Measurements from ENCODE around the gene CDK5RAP2. TPM values are rescaled to one million over a fixed set of nuclear protein-coding genes. Genes with fewer than 3 reads are reported as not detected.

The CDK5RAP2 gene
- total RNA-seq, 2 donors from 2014 or later, result 81.5 to 81.9 TPM

GRCh38 chr9:120571443-120572257 lies 8.3 kb downstream of the CDK5RAP2 start:
- H3K4me3 Mint-ChIP-seq, result no peak overlapping the region
- H3K4me1 Mint-ChIP-seq (ENCODE audit: low read depth), result peaks cover 18% of the 10 kb centered on the region
- H3K27me3 Mint-ChIP-seq (ENCODE audit: low read depth), result no peaks in the 10 kb centered on the region
- no peaks in the 10 kb centered on the region for H3K9me3 Mint-ChIP-seq
- H3K27ac Mint-ChIP-seq, result no peak overlapping the region
- peaks cover 11 to 23% of the 10 kb centered on the region in 2 donors for H3K36me3 Mint-ChIP-seq (ENCODE audit: insufficient read depth in 2 of 2)
- DNase-seq (no peak), ATAC-seq (replicated peaks in 1 of 2) (no peak)

DNA sequence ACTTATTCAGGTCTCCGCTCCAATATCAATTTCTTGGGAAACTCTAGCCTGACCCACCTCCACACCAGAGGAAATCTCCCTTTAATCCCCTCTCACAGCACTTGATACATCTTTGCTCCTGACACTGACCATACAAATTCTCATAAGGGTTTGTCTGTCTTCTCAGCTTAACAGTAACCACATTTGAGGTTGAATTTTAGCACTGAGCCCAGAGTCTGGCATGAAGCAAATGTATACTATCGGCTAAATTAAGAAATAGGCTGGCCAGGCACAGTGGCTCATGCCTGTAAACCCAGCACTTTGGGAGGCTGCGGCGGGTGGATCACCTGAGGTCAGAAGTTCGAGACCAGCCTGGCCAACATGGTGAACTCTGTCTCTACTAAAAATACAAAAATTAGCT lies 9.7 kb downstream of the CDK5RAP2 start:
- no peak for DNase-seq
- no peak for ATAC-seq (replicated peaks in 1 of 2)
- Mint-ChIP-seq H3K4me3 (no peak overlapping the region), H3K36me3 (ENCODE audit: insufficient read depth in 2 of 2) (peaks cover 11 to 27% of the 10 kb centered on the region in 2 donors), H3K27ac (no peak overlapping the region), H3K4me1 (ENCODE audit: low read depth) (peaks cover 27% of the 10 kb centered on the region), H3K27me3 (ENCODE audit: low read depth) (no peaks in the 10 kb centered on the region), H3K9me3 (no peaks in the 10 kb centered on the region)

DNA sequence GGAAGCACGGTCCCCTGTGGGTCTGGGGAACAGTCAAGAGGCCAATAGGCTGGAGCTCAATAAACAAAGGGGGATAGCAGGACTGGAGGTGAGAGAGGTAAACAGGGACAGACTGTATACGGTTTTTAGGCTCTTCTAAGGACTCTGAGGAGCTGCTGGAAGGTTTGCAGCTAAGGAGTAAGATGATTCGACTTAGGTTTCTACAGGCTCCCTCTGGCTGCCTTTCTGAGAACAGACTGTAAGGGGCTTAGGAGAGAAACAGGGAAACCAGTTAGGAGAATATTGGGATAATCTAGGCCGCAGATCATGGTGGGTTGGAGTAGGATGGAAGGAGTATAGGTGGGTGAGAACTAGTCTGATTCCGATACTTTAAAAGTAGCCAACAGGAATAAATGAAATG lies 10.4 kb downstream of the CDK5RAP2 start:
- H3K4me1 Mint-ChIP-seq (ENCODE audit: low read depth), result peaks cover 24% of the 10 kb centered on the region
- ATAC-seq (replicated peaks in 1 of 2), result no peak
- DNase-seq, result no peak
- H3K27me3 Mint-ChIP-seq (ENCODE audit: low read depth), result no peaks in the 10 kb centered on the region
- H3K27ac Mint-ChIP-seq, result no peak overlapping the region
- H3K4me3 Mint-ChIP-seq, result no peak overlapping the region
- H3K9me3 Mint-ChIP-seq, result no peaks in the 10 kb centered on the region
- peaks cover 11 to 28% of the 10 kb centered on the region in 2 donors for H3K36me3 Mint-ChIP-seq (ENCODE audit: insufficient read depth in 2 of 2)

GRCh38 chr9:120568816-120569215 lies 11.2 kb downstream of the CDK5RAP2 start:
- ATAC-seq (replicated peaks in 1 of 2) (no peak), DNase-seq (no peak)
- H3K9me3 Mint-ChIP-seq, result no peaks in the 10 kb centered on the region
- no peak overlapping the region for H3K4me3 Mint-ChIP-seq
- no peaks in the 10 kb centered on the region for H3K27me3 Mint-ChIP-seq (ENCODE audit: low read depth)
- peaks cover 17% of the 10 kb centered on the region for H3K4me1 Mint-ChIP-seq (ENCODE audit: low read depth)
- H3K27ac Mint-ChIP-seq, result no peak overlapping the region
- peaks cover 11 to 29% of the 10 kb centered on the region in 2 donors for H3K36me3 Mint-ChIP-seq (ENCODE audit: insufficient read depth in 2 of 2)

- H3K27me3 Mint-ChIP-seq (ENCODE audit: low read depth), result no peaks in the 10 kb centered on the region
- H3K4me3 Mint-ChIP-seq, result no peak overlapping the region
- H3K4me1 Mint-ChIP-seq (ENCODE audit: low read depth), result peaks cover 14% of the 10 kb centered on the region
- H3K36me3 Mint-ChIP-seq (ENCODE audit: insufficient read depth in 2 of 2), result peaks cover 15 to 32% of the 10 kb centered on the region in 2 donors
- H3K9me3 Mint-ChIP-seq, result no peaks in the 10 kb centered on the region
- ATAC-seq (replicated peaks in 1 of 2) (no peak), DNase-seq (no peak)
- H3K27ac Mint-ChIP-seq, result no peak overlapping the region
Observed at GRCh38 chr9:120567874-120568273, 12.1 kb downstream of the CDK5RAP2 start.

DNA sequence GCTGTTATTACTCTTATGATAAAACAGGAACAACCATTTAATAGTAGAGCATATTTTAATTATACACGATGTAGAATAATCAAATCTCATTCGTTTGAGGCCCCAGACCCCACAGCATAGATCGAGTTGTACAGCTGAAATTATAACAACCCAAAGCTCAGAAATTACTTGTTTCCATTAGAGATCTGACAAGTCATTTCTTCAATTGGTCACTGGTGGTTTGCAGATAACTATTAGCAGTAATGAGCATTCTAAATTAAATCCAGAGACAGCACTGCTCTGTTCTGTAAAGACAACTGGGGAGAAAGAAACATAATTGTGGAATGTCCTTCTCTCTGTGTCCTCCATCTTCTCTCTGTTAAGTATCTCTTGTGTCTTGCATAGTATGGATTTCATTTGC lies 12.9 kb downstream of the CDK5RAP2 start:
- Mint-ChIP-seq H3K4me3 (no peak overlapping the region), H3K4me1 (ENCODE audit: low read depth) (peaks cover 14% of the 10 kb centered on the region), H3K36me3 (ENCODE audit: insufficient read depth in 2 of 2) (peaks cover 19 to 35% of the 10 kb centered on the region in 2 donors), H3K27me3 (ENCODE audit: low read depth) (no peaks in the 10 kb centered on the region), H3K9me3 (no peaks in the 10 kb centered on the region), H3K27ac (no peak overlapping the region)
- DNase-seq (no peak), ATAC-seq (replicated peaks in 1 of 2) (no peak)

DNA sequence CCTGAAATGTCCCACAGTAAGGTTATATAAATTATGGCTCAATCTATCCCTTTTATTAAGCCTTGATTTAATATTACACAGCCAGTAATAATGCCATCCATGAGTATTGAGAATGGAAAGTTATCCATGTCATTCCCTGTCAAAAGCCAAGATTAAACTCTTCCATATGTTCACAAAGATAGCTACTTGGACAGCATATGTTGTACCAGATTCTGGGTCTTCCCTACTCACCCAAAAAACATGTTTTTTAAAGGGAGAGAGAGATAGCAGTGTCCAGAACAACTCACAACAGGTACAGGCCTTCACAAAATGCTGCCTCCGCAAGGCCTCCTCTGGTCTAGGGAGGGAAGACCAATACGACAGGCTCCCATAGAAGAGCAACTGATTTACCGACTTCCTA lies 15.4 kb downstream of the CDK5RAP2 start:
- Mint-ChIP-seq H3K36me3 (ENCODE audit: insufficient read depth in 2 of 2) (peaks cover 14 to 26% of the 10 kb centered on the region in 2 donors), H3K9me3 (no peaks in the 10 kb centered on the region), H3K27me3 (ENCODE audit: low read depth) (no peaks in the 10 kb centered on the region), H3K4me3 (no peak overlapping the region), H3K27ac (no peak overlapping the region), H3K4me1 (ENCODE audit: low read depth) (peaks cover 14% of the 10 kb centered on the region)
- no peak for DNase-seq
- no peak for ATAC-seq (replicated peaks in 1 of 2)

DNA sequence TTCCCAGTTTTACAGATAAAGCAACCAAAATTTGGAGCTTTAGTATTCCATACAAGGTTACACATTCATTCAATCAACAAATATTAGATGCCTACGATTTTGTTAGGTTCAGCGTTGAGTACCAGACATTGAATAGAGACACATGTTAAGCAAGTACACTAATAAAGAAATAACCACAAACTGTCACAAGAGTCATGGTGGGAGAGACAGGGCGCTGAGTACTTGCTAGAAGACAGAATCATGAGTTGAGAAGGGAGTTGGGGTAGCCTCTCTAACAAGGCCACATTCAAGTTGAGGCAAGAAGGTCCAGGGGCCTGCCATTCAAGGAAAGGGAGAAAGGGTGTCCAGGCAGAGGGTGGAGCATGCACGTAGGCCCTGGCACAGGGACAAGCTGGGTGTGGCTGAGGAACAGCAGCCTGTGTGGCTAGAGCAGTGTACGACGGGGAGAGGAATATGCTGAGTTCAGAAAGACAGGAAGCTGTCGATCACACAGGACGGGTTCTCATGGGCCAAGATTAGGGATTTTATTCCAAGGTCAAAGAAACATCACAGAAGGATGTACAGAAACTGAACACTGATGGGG lies 17.0 kb downstream of the CDK5RAP2 start:
- H3K4me3 Mint-ChIP-seq, result no peak overlapping the region
- no peaks in the 10 kb centered on the region for H3K27me3 Mint-ChIP-seq (ENCODE audit: low read depth)
- H3K9me3 Mint-ChIP-seq, result no peaks in the 10 kb centered on the region
- peaks cover 14% of the 10 kb centered on the region for H3K4me1 Mint-ChIP-seq (ENCODE audit: low read depth)
- DNase-seq (no peak), ATAC-seq (replicated peaks in 1 of 2) (no peak)
- H3K36me3 Mint-ChIP-seq (ENCODE audit: insufficient read depth in 2 of 2), result peaks cover 13 to 22% of the 10 kb centered on the region in 2 donors
- no peak overlapping the region for H3K27ac Mint-ChIP-seq

- DNase-seq, result no peak
- no peak overlapping the region for H3K4me3 Mint-ChIP-seq
- ATAC-seq (replicated peaks in 1 of 2), result no peak
- peaks cover 10 to 22% of the 10 kb centered on the region in 2 donors for H3K36me3 Mint-ChIP-seq (ENCODE audit: insufficient read depth in 2 of 2)
- peaks cover 14% of the 10 kb centered on the region for H3K4me1 Mint-ChIP-seq (ENCODE audit: low read depth)
- H3K27me3 Mint-ChIP-seq (ENCODE audit: low read depth), result no peaks in the 10 kb centered on the region
- no peak overlapping the region for H3K27ac Mint-ChIP-seq
- no peaks in the 10 kb centered on the region for H3K9me3 Mint-ChIP-seq
Observed at GRCh38 chr9:120561709-120562108, 18.3 kb downstream of the CDK5RAP2 start.

DNA sequence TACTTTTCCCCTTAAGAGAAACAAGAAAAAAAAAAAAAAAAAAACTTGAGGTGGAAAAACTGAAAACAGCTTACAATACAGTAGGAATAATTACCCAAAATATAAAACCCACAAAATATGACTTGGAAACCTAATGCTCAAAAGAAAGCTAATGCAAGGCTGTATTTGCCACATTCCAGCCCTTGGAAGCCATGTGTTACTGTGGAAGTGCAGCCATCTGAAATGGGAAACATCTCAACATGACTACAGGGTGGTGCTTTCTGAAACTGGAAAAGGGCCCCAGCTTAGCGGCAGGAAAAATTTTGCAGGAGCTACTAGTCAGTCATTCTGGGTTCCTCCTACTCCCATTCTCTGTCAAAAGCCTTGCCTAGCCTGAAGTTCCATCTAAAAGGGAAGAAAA lies 20.4 kb downstream of the CDK5RAP2 start:
- Mint-ChIP-seq H3K4me3 (no peak overlapping the region), H3K36me3 (ENCODE audit: insufficient read depth in 2 of 2) (peaks cover 13 to 19% of the 10 kb centered on the region in 2 donors), H3K9me3 (no peaks in the 10 kb centered on the region), H3K27me3 (ENCODE audit: low read depth) (no peaks in the 10 kb centered on the region), H3K27ac (no peak overlapping the region), H3K4me1 (ENCODE audit: low read depth) (no peaks in the 10 kb centered on the region)
- DNase-seq (no peak), ATAC-seq (replicated peaks in 1 of 2) (no peak)

DNA sequence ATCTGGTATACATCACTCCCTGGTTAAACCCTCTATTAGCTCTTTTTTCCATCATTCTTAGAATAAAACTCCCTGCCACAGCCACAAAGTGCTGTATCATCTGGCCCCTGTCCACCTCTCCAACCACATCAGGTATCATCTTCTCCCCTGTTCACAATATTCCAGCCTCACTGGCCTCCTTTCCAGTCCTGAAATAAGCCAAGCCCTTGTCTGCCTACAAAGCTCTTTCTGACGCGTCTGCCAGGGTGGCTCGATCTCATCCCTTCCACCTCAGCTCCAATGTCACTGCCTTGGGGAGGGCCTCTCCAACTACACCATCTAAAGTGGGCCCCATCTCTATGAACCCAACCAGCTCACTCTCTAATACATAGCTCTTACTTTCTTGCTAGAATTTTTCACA lies 21.5 kb downstream of the CDK5RAP2 start:
- Mint-ChIP-seq H3K4me1 (ENCODE audit: low read depth) (no peaks in the 10 kb centered on the region), H3K27ac (no peak overlapping the region), H3K27me3 (ENCODE audit: low read depth) (no peaks in the 10 kb centered on the region), H3K4me3 (no peak overlapping the region), H3K9me3 (no peaks in the 10 kb centered on the region), H3K36me3 (ENCODE audit: insufficient read depth in 2 of 2) (peaks cover 13 to 18% of the 10 kb centered on the region in 2 donors)
- DNase-seq (no peak), ATAC-seq (replicated peaks in 1 of 2) (no peak)

DNA sequence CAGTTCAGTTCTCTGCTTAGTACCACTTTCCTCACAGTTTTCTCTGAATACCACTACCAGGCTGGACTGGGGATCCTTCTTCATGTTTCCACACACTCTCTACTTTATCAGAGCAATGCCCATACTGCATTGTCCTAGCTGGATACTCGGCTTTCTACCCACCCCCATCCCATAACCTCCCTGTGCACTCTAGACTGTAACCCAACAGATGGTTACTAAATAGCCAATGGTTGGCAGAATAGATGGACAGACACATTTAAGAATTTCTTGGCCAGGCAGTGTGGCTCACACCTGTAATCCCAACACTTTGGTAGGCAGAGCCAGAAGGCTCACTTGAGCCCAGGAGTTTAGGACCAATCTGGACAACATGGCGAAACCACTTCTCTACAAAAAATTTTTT lies 22.8 kb downstream of the CDK5RAP2 start:
- ATAC-seq (replicated peaks in 1 of 2) (no peak), DNase-seq (no peak)
- H3K27ac Mint-ChIP-seq, result no peak overlapping the region
- H3K4me3 Mint-ChIP-seq, result no peak overlapping the region
- no peaks in the 10 kb centered on the region for H3K4me1 Mint-ChIP-seq (ENCODE audit: low read depth)
- peaks cover 0 to 2% of the 10 kb centered on the region in 2 donors for H3K9me3 Mint-ChIP-seq
- H3K36me3 Mint-ChIP-seq (ENCODE audit: insufficient read depth in 2 of 2), result peaks cover 8 to 15% of the 10 kb centered on the region in 2 donors
- no peaks in the 10 kb centered on the region for H3K27me3 Mint-ChIP-seq (ENCODE audit: low read depth)

DNA sequence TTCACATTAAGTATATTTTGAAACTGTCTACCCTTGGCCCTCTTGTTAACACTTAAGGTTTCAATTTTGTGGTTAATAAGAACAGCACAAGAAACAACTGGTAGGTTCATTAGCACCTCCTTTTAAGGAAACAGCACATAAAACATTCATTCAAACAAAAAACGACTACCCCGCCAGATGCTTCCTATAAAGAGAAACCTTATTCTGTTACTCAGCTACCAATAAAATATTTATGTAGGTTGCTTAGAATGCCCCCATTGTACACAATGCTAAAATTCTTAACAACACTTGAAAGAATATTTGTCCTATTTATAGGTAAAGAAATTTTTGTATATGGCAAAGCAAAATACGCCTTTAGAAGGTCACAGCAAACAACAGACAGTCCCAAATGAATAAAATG lies 23.2 kb downstream of the CDK5RAP2 start:
- H3K27me3 Mint-ChIP-seq (ENCODE audit: low read depth), result no peaks in the 10 kb centered on the region
- no peak overlapping the region for H3K27ac Mint-ChIP-seq
- peaks cover 0 to 2% of the 10 kb centered on the region in 2 donors for H3K9me3 Mint-ChIP-seq
- H3K36me3 Mint-ChIP-seq (ENCODE audit: insufficient read depth in 2 of 2), result peaks cover 8 to 13% of the 10 kb centered on the region in 2 donors
- DNase-seq (no peak), ATAC-seq (replicated peaks in 1 of 2) (no peak)
- no peak overlapping the region for H3K4me3 Mint-ChIP-seq
- no peaks in the 10 kb centered on the region for H3K4me1 Mint-ChIP-seq (ENCODE audit: low read depth)
